H1 (cell line): ENCODE measurements around the gene RTF2. TPM values are rescaled to one million over a fixed set of nuclear protein-coding genes. Genes with fewer than 3 reads are reported as not detected.

ENCODE experiments used
- CTCF ChIA-PET: fragments of 300-600 bp; sonication (Branson Sonifier 250); formaldehyde crosslinking; loops from one replicate; lab custom pipeline; 2021; ENCODE audit not compliant: partially characterized antibody; lab: Charles Lee
- POLR2A ChIA-PET: fragments of 300-600 bp; sonication (Branson Sonifier 250); formaldehyde crosslinking; loops from one replicate; lab custom pipeline; 2021; ENCODE audit warnings: inconsistent platforms; ENCODE audit not compliant: partially characterized antibody; lab: Charles Lee
- DNase-seq, 2 experiments: peaks; one replicate each; pipeline versions ENCODE4 v3.0.0 to v3.0.0-alpha.2; 2010 to 2022; ENCODE audit warnings: low spot score in 2 of 2, low read depth in 1 of 2, mixed read lengths in 1 of 2
- FAIRE-seq: peaks from 2 replicates; lab custom pipeline; 2011; peaks lifted over from hg19 to GRCh38; lab: Jason Lieb, UNC
- H2AFZ ChIP-seq: 2 replicates; pipeline ENCODE4 v1.8.1; 2012; ENCODE audit warnings: low read length, inconsistent platforms
- H2AK5ac ChIP-seq: 2 replicates; pipeline ENCODE4 v1.6.1; 2013; ENCODE audit warnings: low read depth, low read length
- H2BK120ac ChIP-seq: replicated peaks from 2 replicates; pipeline ENCODE3; 2013; ENCODE audit warnings: low read depth, low read length, inconsistent platforms
- H2BK12ac ChIP-seq: 2 replicates; pipeline ENCODE4 v1.6.1; 2013; ENCODE audit warnings: low read depth, low read length
- H2BK15ac ChIP-seq: 2 replicates; pipeline ENCODE4 v1.6.1; 2013; ENCODE audit warnings: low read length
- H2BK20ac ChIP-seq: 2 replicates; pipeline ENCODE4 v1.6.1; 2013; ENCODE audit warnings: low read length
- H2BK5ac ChIP-seq: 2 replicates; pipeline ENCODE4 v1.6.1; 2013; ENCODE audit warnings: low read depth, low read length
- H3K14ac ChIP-seq: 2 replicates; pipeline ENCODE4 v1.6.1; 2013; ENCODE audit warnings: inconsistent platforms; ENCODE audit not compliant: insufficient read length
- H3K18ac ChIP-seq: 2 replicates; pipeline ENCODE4 v1.6.1; 2013; ENCODE audit warnings: low read length; ENCODE audit errors: extremely low read depth
- H3K23ac ChIP-seq: 2 replicates; pipeline ENCODE4 v1.6.1; 2013; ENCODE audit warnings: inconsistent platforms; ENCODE audit not compliant: insufficient read length
- H3K23me2 ChIP-seq: 2 replicates; pipeline ENCODE4 v1.6.1; 2013; ENCODE audit warnings: low read depth, low read length
- H3K27ac ChIP-seq: 2 replicates; pipeline ENCODE4 v1.6.1; 2011; ENCODE audit warnings: low read depth, low read length, inconsistent platforms
- H3K27me3 ChIP-seq, 4 experiments: replicated peaks in 1 of 4; 1 replicate in 1 of 4; 2 replicates in 3 of 4; pipeline versions ENCODE4 v1.6.1 to v1.8.1; 2011 to 2013; ENCODE audit warnings: low read length in 3 of 4, mild to moderate bottlenecking in 3 of 4, inconsistent platforms in 2 of 4, mixed read lengths in 2 of 4, moderate library complexity in 1 of 4; ENCODE audit not compliant: control insufficient read depth in 3 of 4, insufficient read depth in 3 of 4; ENCODE audit errors: extremely low read depth in 1 of 4
- H3K36me3 ChIP-seq, 4 experiments: 2 replicates each; pipeline versions ENCODE4 v1.6.1 to v1.8.1; 2011 to 2013; ENCODE audit warnings: mild to moderate bottlenecking in 4 of 4, low read length in 3 of 4, moderate library complexity in 2 of 4, control low read depth in 1 of 4, inconsistent platforms in 1 of 4; ENCODE audit not compliant: insufficient read depth in 4 of 4, control insufficient read depth in 2 of 4
- H3K4ac ChIP-seq: replicated peaks from 2 replicates; pipeline ENCODE3; 2013; ENCODE audit warnings: low read length, low read depth, mixed read lengths, inconsistent platforms; ENCODE audit not compliant: insufficient read length
- H3K4me1 ChIP-seq, 4 experiments: replicated peaks in 1 of 4; 1 replicate in 1 of 4; 2 replicates in 3 of 4; pipeline versions ENCODE4 v1.6.1 to v1.8.1; 2011 to 2013; ENCODE audit warnings: low read length in 3 of 4, inconsistent platforms in 2 of 4, mixed read lengths in 1 of 4; ENCODE audit not compliant: insufficient read depth in 4 of 4, control insufficient read depth in 3 of 4
- H3K4me2 ChIP-seq, 2 experiments: 2 replicates each; pipeline versions ENCODE4 v1.6.1 to v1.8.1; 2011 to 2013; ENCODE audit warnings: low read depth in 2 of 2, low read length in 2 of 2, control low read depth in 1 of 2, inconsistent platforms in 1 of 2, mild to moderate bottlenecking in 1 of 2; ENCODE audit not compliant: insufficient read depth in 1 of 2
- H3K4me3 ChIP-seq, 4 experiments: fragments of 200-600, 300-600 bp in 1 of 4; sonication (generic), shearing (Covaris generic), sonication (Bioruptor Twin) in 1 of 4; 2 replicates each; pipeline versions ENCODE4 v1.5.1 to v1.8.1; 2011 to 2016; ENCODE audit warnings: low read length in 4 of 4, low read depth in 3 of 4, control low read depth in 2 of 4, inconsistent platforms in 2 of 4, mild to moderate bottlenecking in 2 of 4, mixed read lengths in 1 of 4, moderate library complexity in 1 of 4; ENCODE audit not compliant: insufficient read depth in 2 of 4; ENCODE audit errors: extremely low read depth in 1 of 4
- H3K56ac ChIP-seq: replicated peaks from 2 replicates; pipeline ENCODE3; 2013; ENCODE audit warnings: low read depth, mild to moderate bottlenecking, mixed read lengths, low read length, inconsistent platforms; ENCODE audit not compliant: insufficient read length
- H3K79me1 ChIP-seq: 2 replicates; pipeline ENCODE4 v1.6.1; 2013; ENCODE audit warnings: low read depth, low read length, control low read depth
- H3K79me2 ChIP-seq, 2 experiments: 2 replicates each; pipeline versions ENCODE4 v1.6.1 to v1.8.1; 2012 to 2013; ENCODE audit warnings: low read length in 2 of 2, mild to moderate bottlenecking in 2 of 2, inconsistent platforms in 1 of 2; ENCODE audit not compliant: insufficient read depth in 2 of 2, control insufficient read depth in 1 of 2
- H3K9ac ChIP-seq, 4 experiments: replicated peaks in 1 of 4; 1 replicate in 1 of 4; 2 replicates in 3 of 4; pipeline versions ENCODE4 v1.6.1 to v1.8.1; 2011 to 2013; ENCODE audit warnings: low read depth in 3 of 4, low read length in 3 of 4, control low read depth in 2 of 4, mild to moderate bottlenecking in 2 of 4, moderate library complexity in 2 of 4, inconsistent platforms in 1 of 4; ENCODE audit errors: extremely low read depth in 1 of 4
- H3K9me3 ChIP-seq, 2 experiments: 2 replicates each; pipeline versions ENCODE4 v1.6.1 to v1.8.1; 2012 to 2013; ENCODE audit warnings: mild to moderate bottlenecking in 2 of 2, moderate library complexity in 2 of 2, control low read depth in 1 of 2, inconsistent platforms in 1 of 2, low read depth in 1 of 2, low read length in 1 of 2, mixed read lengths in 1 of 2; ENCODE audit not compliant: insufficient read depth in 2 of 2
- H4K20me1 ChIP-seq, 2 experiments: replicated peaks in 1 of 2; 2 replicates each; pipeline versions ENCODE3 to v1.8.1; 2011 to 2013; ENCODE audit warnings: inconsistent platforms in 2 of 2, low read length in 2 of 2, mild to moderate bottlenecking in 1 of 2; ENCODE audit not compliant: insufficient read depth in 2 of 2, control insufficient read depth in 1 of 2
- H4K5ac ChIP-seq: 2 replicates; pipeline ENCODE4 v1.6.1; 2013; ENCODE audit warnings: low read length, low read depth, mixed read lengths, inconsistent platforms; ENCODE audit not compliant: insufficient read length
- H4K8ac ChIP-seq: 2 replicates; pipeline ENCODE4 v1.8.0; 2013; ENCODE audit warnings: mild to moderate bottlenecking, moderate library complexity, low read length, inconsistent platforms; ENCODE audit not compliant: insufficient read depth; ENCODE audit errors: extremely low read depth
- H4K91ac ChIP-seq: replicated peaks from 2 replicates; pipeline ENCODE3; 2013; ENCODE audit warnings: low read length, mixed read lengths, inconsistent platforms; ENCODE audit not compliant: insufficient read length
- BACH1 ChIP-seq: IDR thresholded peaks from 2 replicates; pipeline ENCODE4 v1.6.1; 2012; ENCODE audit warnings: low read length, improper control_type of control experiment
- CTBP2 ChIP-seq: IDR thresholded peaks from 2 replicates; pipeline ENCODE4 v1.7.0; 2011; ENCODE audit warnings: borderline replicate concordance, mild to moderate bottlenecking, moderate library complexity, mixed read lengths, low read length; ENCODE audit not compliant: insufficient read depth, insufficient read length
- FOSL1 ChIP-seq: IDR thresholded peaks from 2 replicates; pipeline ENCODE4 v1.6.1; 2011; ENCODE audit warnings: mild to moderate bottlenecking, low read depth, low read length, moderate library complexity; ENCODE audit not compliant: insufficient read depth
- JUN ChIP-seq: IDR thresholded peaks from 2 replicates; pipeline ENCODE4 v1.6.1; 2011; ENCODE audit warnings: low read depth, mild to moderate bottlenecking, improper control_type of control experiment, low read length
- MAX ChIP-seq: IDR thresholded peaks from 2 replicates; pipeline ENCODE4 v1.6.1; 2012; ENCODE audit warnings: inconsistent platforms
- PHF8 ChIP-seq: fragments of 200-600 bp; sonication (generic); conservative IDR thresholded peaks from 2 replicates; pipeline ENCODE4 v1.7.1; 2012; ENCODE audit warnings: low read depth, mild to moderate bottlenecking, inconsistent platforms, low read length, moderate library complexity
- SRF ChIP-seq: IDR thresholded peaks from 2 replicates; pipeline ENCODE4 v1.6.1; 2011; ENCODE audit warnings: mild to moderate bottlenecking, low read depth, low read length, moderate library complexity
- SUZ12 ChIP-seq: fragments of 200-600 bp; sonication (generic); IDR thresholded peaks from 2 replicates; pipeline ENCODE4 v1.6.1; 2012; ENCODE audit warnings: mild to moderate bottlenecking, inconsistent platforms, low read length, moderate library complexity, mixed read lengths
- TAF1 ChIP-seq: IDR thresholded peaks from 2 replicates; pipeline ENCODE4 v1.6.1; 2011; ENCODE audit warnings: mild to moderate bottlenecking, low read depth, low read length
- WGBS, 2 experiments: shearing (Covaris generic) in 1 of 2; methylation state at CpG; one replicate each; pipeline versions ENCODE4 v1.1.6 to v1.1.7; 2013 to 2015; ENCODE audit warnings: low lambda C conversion rate in 2 of 2, mixed read lengths in 2 of 2, inconsistent platforms in 1 of 2, low coverage in 1 of 2, missing lambda C conversion rate in 1 of 2; ENCODE audit not compliant: insufficient replicate concordance in 2 of 2, insufficient coverage in 1 of 2, insufficient read length in 1 of 2; ENCODE audit errors: extremely low coverage in 1 of 2, missing lambda C conversion rate in 1 of 2; 5-methylcytosine and 5-hydroxymethylcytosine counted together
- polyA plus RNA-seq, 7 experiments: library from polyadenylated mRNA; depleted of rRNA in 3 of 7; stranded (reverse) in 5 of 7; unstranded in 2 of 7; fragments of >200 nt in 5 of 7; fragments of 200-250 nt in 2 of 7; gene quantifications; 1 replicate in 5 of 7; 2 replicates in 1 of 7; 4 replicates in 1 of 7; pipeline versions ENCODE4 v1.2.1 to v1.2.3, GENCODE V29; 2011 to 2013; ENCODE audit warnings: missing spikeins in 2 of 7, mixed read lengths in 2 of 7
- total RNA-seq: library from RNA; stranded (reverse); fragmentation: NEBNext Ultra II Directional; extraction: Animal tissue kit (Norgen Biotek cat#: 25700); gene quantifications from 2 replicates; pipeline ENCODE4 v1.2.1, GENCODE V29; 2021
- TF ChIP-seq, protein P1 (sequence below), 3 experiments: IDR thresholded peaks; 1 replicate in 2 of 3; 2 replicates in 1 of 3; pipeline versions ENCODE4 v1.5.1 to v1.6.1; 2011; ENCODE audit warnings: low read length in 3 of 3, mild to moderate bottlenecking in 3 of 3, inconsistent platforms in 2 of 3, low read depth in 1 of 3, moderate library complexity in 1 of 3; ENCODE audit not compliant: insufficient read depth in 1 of 3; ENCODE audit errors: control extremely low read depth in 1 of 3

The RTF2 gene
- total and polyA plus RNA-seq, 2 of the 8 experiments (the other 6 are each of a cell fraction or from before 2014, with no cell fraction given), result 33.9 to 51.2 TPM

GRCh38 chr20:56445540-56445939, 22.9 kb upstream of the RTF2 start:
- H2AK5ac ChIP-seq, result no peak overlapping the region
- H3K27ac ChIP-seq, result no peak overlapping the region
- DNase-seq (no peak), FAIRE-seq (no peak)
- no peak overlapping the region for H2BK5ac ChIP-seq
- no peak overlapping the region for H3K14ac ChIP-seq
- H3K4me1 ChIP-seq, result peaks cover 0 to 5% (median 4%) of the 10 kb centered on the region in 4 experiments; a peak in 5 of 7 replicates
- 88% methylated on average over 16 of the region's 16 CpGs; no CpG with 5 or more reads in 1 of the 2 experiments for WGBS, 2 experiments
- H4K5ac ChIP-seq, result no peak overlapping the region
- no peak overlapping the region for H2BK12ac ChIP-seq
- no peaks in the 10 kb centered on the region for H3K36me3 ChIP-seq
- POLR2A ChIA-PET, result no interaction called here
- no peak overlapping the region for H4K91ac ChIP-seq
- peaks cover 0 to 2% of the 10 kb centered on the region in 2 experiments for H4K20me1 ChIP-seq
- no peak overlapping the region for H2BK120ac ChIP-seq
- no peak overlapping the region for H3K4ac ChIP-seq
- no peaks in the 10 kb centered on the region for H3K23me2 ChIP-seq
- no peak overlapping the region for H3K4me3 ChIP-seq
- no peak overlapping the region for H3K9ac ChIP-seq
- no peaks in the 10 kb centered on the region for H3K79me2 ChIP-seq
- no peak overlapping the region for H4K8ac ChIP-seq
- no peak overlapping the region for H3K4me2 ChIP-seq
- CTCF ChIA-PET, result interaction anchor here (0.9 kb wide), 1 partner anchor 936 kb away, joined by 3 read pairs; no protein-coding TSS in a partner anchor
- no peak for TF ChIP-seq BACH1
- no peak for TF ChIP-seq SRF
- TF ChIP-seq PHF8, result no peak
- no peak for TF ChIP-seq JUN
- no peak for TF ChIP-seq TAF1
- no peak for TF ChIP-seq SUZ12
- no peak for TF ChIP-seq CTBP2
- TF ChIP-seq FOSL1, result no peak
- no peak for TF ChIP-seq MAX
- TF ChIP-seq, protein P1, sequence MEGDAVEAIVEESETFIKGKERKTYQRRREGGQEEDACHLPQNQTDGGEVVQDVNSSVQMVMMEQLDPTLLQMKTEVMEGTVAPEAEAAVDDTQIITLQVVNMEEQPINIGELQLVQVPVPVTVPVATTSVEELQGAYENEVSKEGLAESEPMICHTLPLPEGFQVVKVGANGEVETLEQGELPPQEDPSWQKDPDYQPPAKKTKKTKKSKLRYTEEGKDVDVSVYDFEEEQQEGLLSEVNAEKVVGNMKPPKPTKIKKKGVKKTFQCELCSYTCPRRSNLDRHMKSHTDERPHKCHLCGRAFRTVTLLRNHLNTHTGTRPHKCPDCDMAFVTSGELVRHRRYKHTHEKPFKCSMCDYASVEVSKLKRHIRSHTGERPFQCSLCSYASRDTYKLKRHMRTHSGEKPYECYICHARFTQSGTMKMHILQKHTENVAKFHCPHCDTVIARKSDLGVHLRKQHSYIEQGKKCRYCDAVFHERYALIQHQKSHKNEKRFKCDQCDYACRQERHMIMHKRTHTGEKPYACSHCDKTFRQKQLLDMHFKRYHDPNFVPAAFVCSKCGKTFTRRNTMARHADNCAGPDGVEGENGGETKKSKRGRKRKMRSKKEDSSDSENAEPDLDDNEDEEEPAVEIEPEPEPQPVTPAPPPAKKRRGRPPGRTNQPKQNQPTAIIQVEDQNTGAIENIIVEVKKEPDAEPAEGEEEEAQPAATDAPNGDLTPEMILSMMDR (IDR thresholded peaks at IDR 0.05; ENCODE audit: control extremely low read depth in 1 of 3, insufficient read depth in 1 of 3, low read depth in 1 of 3, low read length in 3 of 3), result no peak
- H3K9me3 ChIP-seq, result no peaks in the 10 kb centered on the region
- H2AFZ ChIP-seq, result no peak overlapping the region; the same call in 1 of the 2 replicates
- no peak overlapping the region for H2BK20ac ChIP-seq
- no peaks in the 10 kb centered on the region for H3K27me3 ChIP-seq
- no peaks in the 10 kb centered on the region for H3K79me1 ChIP-seq
- H3K18ac ChIP-seq, result no peak overlapping the region
- H2BK15ac ChIP-seq, result no peak overlapping the region
- H3K56ac ChIP-seq, result no peak overlapping the region
- no peak overlapping the region for H3K23ac ChIP-seq
